ENCODE results near the gene NFIC. TPM values are rescaled to one million over a fixed set of nuclear protein-coding genes. Genes with fewer than 3 reads are reported as not detected.
"Not testable (repeated sequence)": the region's sequence is repeated elsewhere in the genome, so short reads cannot be mapped to it uniquely, and the experiment has no call there.

Gene NFIC
- polyA plus RNA-seq, 3 donors from 2014 or later: 2.8 to 13.3 TPM; not detected in 1

DNA sequence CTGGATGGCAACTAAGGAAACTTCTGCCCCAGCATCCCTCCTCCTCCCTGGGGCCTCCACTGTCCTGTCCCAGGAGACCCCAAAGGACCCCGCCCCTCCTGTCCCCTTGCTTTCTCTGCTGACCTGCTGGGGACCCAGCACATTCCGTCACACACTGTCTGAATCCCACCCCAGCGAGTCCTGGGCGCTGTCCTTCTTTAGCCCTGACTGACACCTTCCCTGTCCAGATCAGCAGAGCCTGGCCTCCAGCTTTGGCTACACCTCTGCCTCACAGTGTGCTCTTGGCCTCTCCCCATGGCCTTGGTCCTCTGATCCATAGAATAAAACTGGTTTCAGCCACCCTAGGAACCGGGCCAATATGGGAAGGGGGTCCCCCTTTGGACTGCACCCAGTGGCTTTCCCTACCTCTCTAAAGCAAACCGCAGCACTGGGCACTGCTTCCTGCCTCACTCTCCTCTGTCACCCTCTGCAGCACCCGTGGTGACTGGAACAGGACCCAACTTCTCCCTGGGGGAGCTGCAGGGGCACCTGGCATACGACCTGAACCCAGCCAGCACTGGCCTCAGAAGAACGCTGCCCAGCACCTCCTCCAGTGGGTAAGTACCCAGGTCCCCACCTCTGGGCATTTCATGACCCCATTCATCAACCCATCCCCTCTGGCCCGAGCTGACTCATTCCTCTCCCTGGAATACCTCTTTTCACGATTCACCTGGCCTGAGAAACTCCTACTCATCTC lies 67.6 kb downstream of the NFIC start:
- peak overlapping the region; percentile 90 to 100 (median 99) for H3K27ac Mint-ChIP-seq
- H3K36me3 Mint-ChIP-seq: no peaks in the 10 kb centered on the region
- peak overlapping the region; percentile 91 to 99 (median 98) for H3K4me3 Mint-ChIP-seq
- peaks cover 0 to 7% (median 4%) of the 10 kb centered on the region in 3 donors for H3K27me3 Mint-ChIP-seq (ENCODE audit: low read depth in 3 of 3)
- H3K4me1 Mint-ChIP-seq: peaks cover 16 to 17% of the 10 kb centered on the region in 2 donors
- H3K9me3 Mint-ChIP-seq: no peaks in the 10 kb centered on the region
- no peak for DNase-seq

- Mint-ChIP-seq H3K27me3 (ENCODE audit: low read depth in 3 of 3) (peaks cover 0 to 7% (median 4%) of the 10 kb centered on the region in 3 donors), H3K27ac (peak overlapping the region; percentile 90 to 100 (median 99)), H3K4me1 (peaks cover 14 to 17% of the 10 kb centered on the region in 2 donors), H3K36me3 (no peaks in the 10 kb centered on the region), H3K4me3 (peak overlapping the region; percentile 91 to 99 (median 98)), H3K9me3 (no peaks in the 10 kb centered on the region)
- DNase-seq: peak; percentile 95 to 97 (median 97)
Observed at GRCh38 chr19:3434630-3435553, 68.5 kb downstream of the NFIC start.

DNA sequence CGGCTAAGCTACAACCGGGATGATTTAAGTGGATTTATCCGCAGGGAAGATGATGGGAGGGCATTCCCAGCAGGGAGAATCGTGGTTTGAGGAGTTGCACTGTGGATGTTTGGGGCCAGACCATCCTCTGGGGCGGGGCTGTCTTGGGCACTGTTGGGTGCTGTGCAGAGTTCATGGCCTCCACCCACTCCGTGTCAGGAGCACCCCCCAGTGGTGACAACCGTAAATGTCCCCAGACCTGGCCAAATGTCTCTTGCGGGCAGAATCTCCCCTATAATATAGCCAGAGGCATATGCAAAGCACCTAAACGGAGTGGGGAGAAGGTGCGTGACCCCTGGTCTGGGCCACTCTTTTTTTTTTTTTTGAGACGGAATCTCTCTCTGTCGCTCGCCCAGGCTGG lies 73.7 kb downstream of the NFIC start:
- peaks cover 19 to 20% of the 10 kb centered on the region in 2 donors for H3K4me1 Mint-ChIP-seq
- H3K9me3 Mint-ChIP-seq: no peaks in the 10 kb centered on the region
- H3K36me3 Mint-ChIP-seq: no peaks in the 10 kb centered on the region
- no peaks in the 10 kb centered on the region for H3K27me3 Mint-ChIP-seq (ENCODE audit: low read depth in 3 of 3)
- H3K27ac Mint-ChIP-seq: no peak overlapping the region
- DNase-seq: peak; percentile 19 to 42 (median 26)
- H3K4me3 Mint-ChIP-seq: no peak overlapping the region

DNA sequence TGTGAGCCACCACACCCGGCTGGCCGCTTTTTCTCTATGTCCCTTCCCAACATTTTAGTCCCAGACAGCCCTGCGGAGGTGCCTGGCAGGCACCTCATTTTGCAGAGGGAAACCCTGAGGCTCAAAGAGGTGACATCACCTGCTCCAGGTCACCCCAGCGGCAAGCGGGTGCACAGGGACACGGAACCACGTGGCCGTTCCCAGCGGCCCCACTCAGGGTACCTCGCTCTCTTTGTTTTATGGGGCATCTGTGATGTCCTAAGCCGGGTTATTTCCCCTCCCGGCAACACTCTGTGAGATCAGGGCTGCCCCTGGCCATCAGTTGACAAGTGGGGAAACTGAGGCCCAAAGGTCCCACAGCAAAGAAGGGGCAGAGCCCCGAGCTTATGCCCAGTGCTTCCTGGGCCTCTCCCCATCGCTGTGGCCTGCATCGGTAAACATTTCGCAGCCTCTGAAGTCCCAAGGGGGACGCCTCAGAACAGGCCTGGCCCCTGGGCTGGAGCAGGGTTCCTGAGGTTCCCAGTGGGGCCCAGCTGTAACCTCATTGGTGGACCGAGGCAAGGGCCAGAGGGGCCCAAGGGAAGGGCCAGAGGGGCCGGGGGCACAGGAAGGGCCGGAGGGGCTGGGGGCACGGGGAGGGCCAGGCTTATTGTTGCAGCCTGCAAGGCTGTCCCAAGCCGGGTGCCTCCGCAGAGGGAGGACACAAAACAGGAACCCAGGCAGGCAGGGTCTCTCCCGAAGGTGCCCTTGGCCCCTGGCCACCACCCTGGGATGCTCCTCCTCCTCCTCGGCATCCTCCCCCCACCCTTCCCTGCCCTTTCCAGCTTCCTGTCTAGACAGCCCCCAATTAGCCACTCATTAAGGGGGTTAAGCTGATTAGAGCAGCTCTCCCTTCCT lies 75.0 kb downstream of the NFIC start:
- H3K27ac Mint-ChIP-seq: no peak overlapping the region
- no peak overlapping the region for H3K4me3 Mint-ChIP-seq
- peaks cover 13 to 15% of the 10 kb centered on the region in 2 donors for H3K4me1 Mint-ChIP-seq
- no peaks in the 10 kb centered on the region for H3K36me3 Mint-ChIP-seq
- no peak for DNase-seq
- H3K27me3 Mint-ChIP-seq (ENCODE audit: low read depth in 3 of 3): no peaks in the 10 kb centered on the region
- H3K9me3 Mint-ChIP-seq: no peaks in the 10 kb centered on the region

- no peaks in the 10 kb centered on the region for H3K9me3 Mint-ChIP-seq
- H3K36me3 Mint-ChIP-seq: no peaks in the 10 kb centered on the region
- H3K27ac Mint-ChIP-seq: no peak overlapping the region
- H3K4me3 Mint-ChIP-seq: no peak overlapping the region
- no peaks in the 10 kb centered on the region for H3K27me3 Mint-ChIP-seq (ENCODE audit: low read depth in 3 of 3)
- no peak for DNase-seq
- H3K4me1 Mint-ChIP-seq: peaks cover 13 to 15% of the 10 kb centered on the region in 2 donors
Observed at GRCh38 chr19:3441986-3442329, 75.6 kb downstream of the NFIC start.

GRCh38 chr19:3442487-3443071 lies 76.2 kb downstream of the NFIC start:
- Mint-ChIP-seq H3K27me3 (ENCODE audit: low read depth in 3 of 3) (no peaks in the 10 kb centered on the region), H3K36me3 (no peaks in the 10 kb centered on the region), H3K9me3 (no peaks in the 10 kb centered on the region), H3K4me1 (peaks cover 13 to 15% of the 10 kb centered on the region in 2 donors), H3K4me3 (no peak overlapping the region), H3K27ac (no peak overlapping the region)
- no peak for DNase-seq

DNA sequence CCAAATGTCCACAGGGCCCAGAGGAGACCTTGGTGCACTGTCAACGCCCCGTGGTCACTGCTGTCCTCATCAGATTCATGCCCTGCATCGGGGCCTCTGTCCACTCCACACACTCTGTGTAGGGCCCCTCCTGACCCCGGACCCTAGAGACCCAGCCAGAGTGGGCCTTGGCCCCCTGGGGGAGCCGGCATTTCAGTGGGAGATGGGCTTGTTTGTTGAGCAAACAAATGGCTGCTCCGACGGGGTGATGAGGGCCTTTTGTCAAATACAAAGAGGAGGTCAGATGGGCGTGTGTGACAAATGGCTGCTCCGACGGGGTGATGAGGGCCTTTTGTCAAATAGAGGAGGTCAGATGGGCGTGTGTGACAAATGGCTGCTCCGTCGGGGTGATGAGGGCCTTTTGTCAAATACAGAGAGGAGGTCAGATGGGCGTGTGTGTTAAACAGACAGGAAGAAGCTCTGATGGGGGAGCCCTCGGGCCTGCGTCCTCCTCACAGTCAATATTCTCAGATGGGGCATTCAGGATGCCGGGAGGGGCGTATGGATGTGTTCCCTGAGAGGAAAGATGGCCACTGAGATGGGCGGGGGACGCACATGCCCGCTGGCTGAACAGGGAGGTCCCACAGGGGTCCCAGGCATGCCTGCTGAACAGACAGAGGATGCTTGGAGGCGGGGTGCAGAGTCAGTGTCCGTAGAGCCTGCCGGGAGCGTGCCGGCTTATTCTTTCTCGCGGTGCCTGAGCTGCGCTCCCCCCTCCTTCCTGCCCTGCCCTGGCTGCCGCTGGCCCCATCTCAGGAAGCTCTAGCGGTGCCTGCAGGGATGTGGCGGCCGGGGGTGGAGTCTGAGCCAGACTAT lies 77.7 kb downstream of the NFIC start:
- DNase-seq: no peak
- H3K27ac Mint-ChIP-seq: peak overlapping the region in 3 of 6 donors; percentile 33 to 82 (median 59)
- H3K4me3 Mint-ChIP-seq: peak overlapping the region in 3 of 5 donors; percentile 49 to 72 (median 52)
- H3K27me3 Mint-ChIP-seq (ENCODE audit: low read depth in 3 of 3): no peaks in the 10 kb centered on the region
- H3K9me3 Mint-ChIP-seq: no peaks in the 10 kb centered on the region
- no peaks in the 10 kb centered on the region for H3K36me3 Mint-ChIP-seq
- H3K4me1 Mint-ChIP-seq: peaks cover 13 to 15% of the 10 kb centered on the region in 2 donors

DNA sequence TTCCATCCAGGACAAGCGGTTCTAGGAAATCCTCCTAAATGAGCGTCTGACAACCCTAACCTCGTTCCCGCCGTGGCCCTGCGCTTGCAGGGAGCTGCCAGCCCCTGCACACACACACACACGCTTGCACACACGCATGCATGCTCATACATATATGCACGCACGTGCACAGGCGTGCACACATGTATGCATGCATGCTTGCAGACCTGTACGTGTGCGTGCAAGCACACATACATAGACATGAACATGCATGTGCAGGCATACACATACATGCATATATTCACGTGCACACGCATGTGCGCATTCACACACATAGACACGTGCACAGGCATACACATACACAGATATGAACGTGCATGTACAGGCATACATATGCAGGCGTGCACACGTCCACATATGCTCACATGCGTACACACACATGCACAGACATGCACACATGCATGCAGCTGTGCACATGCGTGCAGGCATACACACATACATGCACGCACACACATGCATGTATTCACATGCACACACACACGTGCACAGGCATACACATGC lies 78.4 kb downstream of the NFIC start:
- H3K4me3 Mint-ChIP-seq: peak overlapping the region in 3 of 5 donors; percentile 3 to 72 (median 49)
- no peaks in the 10 kb centered on the region for H3K36me3 Mint-ChIP-seq
- H3K27ac Mint-ChIP-seq: peak overlapping the region in 1 of 6 donors; percentile 82
- H3K4me1 Mint-ChIP-seq: peaks cover 13 to 15% of the 10 kb centered on the region in 2 donors
- H3K27me3 Mint-ChIP-seq (ENCODE audit: low read depth in 3 of 3): no peaks in the 10 kb centered on the region
- H3K9me3 Mint-ChIP-seq: no peaks in the 10 kb centered on the region
- DNase-seq: no peak

DNA sequence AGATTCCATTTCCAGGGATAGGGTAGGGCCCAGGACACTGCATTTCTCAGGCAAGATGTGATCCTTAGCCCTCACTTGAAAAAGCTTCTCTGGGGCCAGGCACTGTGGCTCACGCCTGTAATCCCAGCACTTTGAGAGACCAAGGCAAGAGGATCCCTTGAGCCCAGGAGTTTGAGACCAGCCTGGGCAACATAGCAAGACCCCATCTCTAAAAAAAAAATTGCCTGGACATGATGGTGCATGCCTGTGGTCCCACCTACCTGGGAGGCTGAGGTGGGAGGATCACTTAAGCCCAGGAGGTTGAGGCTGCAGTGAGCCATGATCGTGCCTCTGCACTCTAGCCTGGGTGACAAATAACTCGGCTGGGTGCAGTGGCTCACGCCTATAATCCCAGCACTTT lies 80.3 kb downstream of the NFIC start:
- H3K27ac Mint-ChIP-seq; H3K36me3 Mint-ChIP-seq; H3K9me3 Mint-ChIP-seq; H3K4me3 Mint-ChIP-seq; H3K27me3 Mint-ChIP-seq (ENCODE audit: low read depth in 3 of 3); DNase-seq: not testable (repeated sequence)
- H3K4me1 Mint-ChIP-seq: peaks cover 13 to 15% of the 10 kb centered on the region in 2 donors

DNA sequence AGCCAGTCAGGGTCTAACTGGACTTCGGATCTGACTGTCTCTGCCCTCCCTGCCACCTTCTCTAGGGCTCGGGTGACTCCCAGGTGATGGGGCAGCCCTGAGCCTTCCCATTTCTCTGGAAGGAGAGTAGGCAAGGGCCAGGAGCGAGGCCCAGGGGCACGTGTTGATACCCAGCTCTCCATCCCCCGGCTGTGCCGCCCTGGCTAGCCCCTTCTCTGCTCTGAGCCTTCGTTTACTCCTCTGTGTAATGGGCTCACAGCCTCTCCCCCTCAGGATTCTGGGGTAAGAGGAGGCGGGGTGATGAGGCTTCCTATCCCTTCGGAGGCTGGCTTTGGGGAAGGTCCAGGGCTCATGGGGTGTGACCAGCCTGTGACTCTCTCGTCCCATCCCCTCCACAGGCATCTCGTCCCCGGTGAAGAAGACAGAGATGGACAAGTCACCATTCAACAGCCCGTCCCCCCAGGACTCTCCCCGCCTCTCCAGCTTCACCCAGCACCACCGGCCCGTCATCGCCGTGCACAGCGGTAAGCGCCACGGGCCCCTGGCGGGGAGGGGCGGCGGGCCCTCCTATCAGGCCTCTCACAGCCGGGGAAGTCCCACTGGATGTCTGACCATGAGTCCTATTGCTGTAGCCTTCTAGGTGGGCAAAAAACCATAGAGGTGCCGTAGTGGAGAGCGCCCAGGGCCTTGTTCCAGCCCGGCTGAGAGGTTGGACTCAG lies 82.4 kb downstream of the NFIC start:
- no peaks in the 10 kb centered on the region for H3K9me3 Mint-ChIP-seq
- H3K4me3 Mint-ChIP-seq: no peak overlapping the region
- H3K27me3 Mint-ChIP-seq (ENCODE audit: low read depth in 3 of 3): peaks cover 0 to 2% (median 0%) of the 10 kb centered on the region in 3 donors
- H3K36me3 Mint-ChIP-seq: peaks cover 0 to 4% (median 3%) of the 10 kb centered on the region in 3 donors
- peaks cover 9 to 12% of the 10 kb centered on the region in 2 donors for H3K4me1 Mint-ChIP-seq
- no peak overlapping the region for H3K27ac Mint-ChIP-seq
- no peak for DNase-seq

GRCh38 chr19:3450796-3451411 lies 84.5 kb downstream of the NFIC start:
- peaks cover 0 to 4% (median 3%) of the 10 kb centered on the region in 3 donors for H3K36me3 Mint-ChIP-seq
- no peak for DNase-seq
- H3K27ac Mint-ChIP-seq: no peak overlapping the region
- no peaks in the 10 kb centered on the region for H3K9me3 Mint-ChIP-seq
- no peak overlapping the region for H3K4me3 Mint-ChIP-seq
- H3K4me1 Mint-ChIP-seq: no peaks in the 10 kb centered on the region
- peaks cover 0 to 2% (median 0%) of the 10 kb centered on the region in 3 donors for H3K27me3 Mint-ChIP-seq (ENCODE audit: low read depth in 3 of 3)

Data from immature natural killer cell (primary cell).